Mucosa of stomach (tissue), 1 donor: ENCODE data around the gene FTH1.
A peak's percentile ranks its signal among the peaks of the same experiment; 100 is the strongest.

ENCODE experiments used
- H3K27me3 ChIP-seq: one replicate; pipeline ENCODE4 v1.7.0; 2013; ENCODE audit warnings: mild to moderate bottlenecking, low read length; ENCODE audit not compliant: control insufficient read depth, insufficient read depth
- H3K36me3 ChIP-seq: one replicate; pipeline ENCODE4 v1.7.0; 2013; ENCODE audit warnings: low read length; ENCODE audit not compliant: control insufficient read depth, insufficient read depth
- H3K4me1 ChIP-seq: one replicate; pipeline ENCODE4 v1.7.0; 2013; ENCODE audit warnings: mild to moderate bottlenecking, low read length; ENCODE audit not compliant: control insufficient read depth, insufficient read depth
- H3K4me3 ChIP-seq: one replicate; pipeline ENCODE4 v1.7.0; 2013; ENCODE audit warnings: low read length
- H3K9ac ChIP-seq: one replicate; pipeline ENCODE4 v1.7.0; 2013; ENCODE audit warnings: mild to moderate bottlenecking, low read length, moderate library complexity
- H3K9me3 ChIP-seq: one replicate; pipeline ENCODE4 v1.7.0; 2013; ENCODE audit warnings: mild to moderate bottlenecking, low read length, moderate library complexity; ENCODE audit not compliant: control insufficient read depth
- donor health status: Pancreatic carcinoma.

Gene FTH1

DNA sequence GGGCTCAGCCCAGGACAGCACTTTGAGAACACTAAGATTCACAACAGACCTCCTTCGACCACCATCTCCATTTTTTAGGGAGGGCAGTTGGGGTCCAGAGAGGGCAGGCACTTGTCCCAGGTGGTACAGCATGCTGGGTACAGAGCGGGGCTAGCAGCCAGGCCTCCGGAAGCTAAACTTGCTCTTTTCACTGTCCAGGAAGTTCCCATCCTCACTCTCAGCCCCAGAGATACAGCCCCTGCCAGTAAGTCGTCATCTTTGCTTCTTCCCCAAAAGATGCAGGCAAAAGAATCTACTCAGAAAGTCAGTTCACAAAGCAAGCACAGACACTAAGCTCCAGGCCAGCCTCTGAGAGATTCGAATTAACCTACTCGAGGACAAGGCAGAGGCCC lies 43.4 kb downstream of the FTH1 start:
- Histone ChIP-seq H3K36me3 (no peaks in the 10 kb centered on the region), H3K27me3 (peaks cover 13% of the 10 kb centered on the region), H3K9me3 (no peaks in the 10 kb centered on the region), H3K4me3 (no peak overlapping the region), H3K4me1 (peaks cover 6% of the 10 kb centered on the region), H3K9ac (peak overlapping the region; percentile 17)

DNA sequence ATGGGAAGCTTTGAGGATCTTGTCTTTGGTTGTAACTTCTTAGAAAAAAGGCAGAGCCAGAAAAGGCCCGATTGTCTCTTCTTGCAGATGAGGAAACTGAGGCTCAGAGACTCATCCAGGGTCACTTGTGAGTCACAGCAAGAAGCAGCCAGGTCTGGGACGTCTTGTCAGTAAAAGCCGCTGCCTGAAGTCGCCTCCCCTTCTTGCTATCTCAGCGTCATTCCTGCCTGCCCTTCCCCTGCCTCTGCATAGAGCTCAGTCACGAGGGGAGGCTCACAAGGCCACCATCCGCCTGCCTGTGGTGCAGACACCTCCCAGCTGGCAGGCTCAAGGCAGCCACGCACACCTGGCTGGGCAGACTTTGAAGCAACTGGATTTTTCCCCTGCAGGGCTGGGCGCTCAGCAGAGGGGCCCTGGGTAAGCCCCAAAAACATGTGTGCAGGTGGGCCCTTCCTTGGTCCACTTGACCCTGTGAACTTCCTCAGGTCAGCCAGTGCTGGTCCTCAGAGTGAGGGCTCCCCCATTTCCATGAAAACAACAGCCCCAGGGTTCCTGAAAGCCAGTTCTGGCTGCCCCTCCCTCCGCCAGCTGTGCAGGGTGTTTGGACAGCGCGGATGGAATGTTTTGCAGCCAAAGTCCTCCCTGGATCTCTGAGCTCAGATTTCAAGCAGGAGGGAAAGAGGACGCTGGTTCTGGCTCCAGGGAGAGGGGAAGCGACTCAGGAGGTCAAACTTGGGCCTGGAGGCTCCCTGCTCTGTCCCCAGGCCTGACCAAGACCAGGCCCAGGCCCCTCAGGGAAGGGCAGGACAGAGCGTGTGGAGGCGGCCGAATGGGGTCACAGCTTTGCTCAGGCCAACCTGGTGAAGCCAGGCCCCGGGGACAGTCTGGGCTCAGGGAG lies 44.0 kb downstream of the FTH1 start:
- Histone ChIP-seq H3K36me3 (no peaks in the 10 kb centered on the region), H3K9me3 (no peaks in the 10 kb centered on the region), H3K4me3 (no peak overlapping the region), H3K4me1 (peaks cover 6% of the 10 kb centered on the region), H3K27me3 (peaks cover 18% of the 10 kb centered on the region), H3K9ac (peak overlapping the region; percentile 17)

GRCh38 chr11:61922539-61922938 lies 44.9 kb downstream of the FTH1 start:
- H3K4me1 ChIP-seq = peaks cover 13% of the 10 kb centered on the region
- H3K4me3 ChIP-seq = no peak overlapping the region
- peaks cover 26% of the 10 kb centered on the region for H3K27me3 ChIP-seq
- no peak overlapping the region for H3K9ac ChIP-seq
- H3K9me3 ChIP-seq = no peaks in the 10 kb centered on the region
- no peaks in the 10 kb centered on the region for H3K36me3 ChIP-seq

GRCh38 chr11:61921446-61921845 lies 46.0 kb downstream of the FTH1 start:
- H3K27me3 ChIP-seq = peaks cover 33% of the 10 kb centered on the region
- H3K9ac ChIP-seq = no peak overlapping the region
- H3K4me1 ChIP-seq = peaks cover 13% of the 10 kb centered on the region

GRCh38 chr11:61919705-61920631 lies 47.5 kb downstream of the FTH1 start:
- H3K9me3 ChIP-seq = no peaks in the 10 kb centered on the region
- peaks cover 36% of the 10 kb centered on the region for H3K27me3 ChIP-seq
- no peaks in the 10 kb centered on the region for H3K36me3 ChIP-seq
- H3K9ac ChIP-seq = no peak overlapping the region
- H3K4me3 ChIP-seq = no peak overlapping the region
- H3K4me1 ChIP-seq = peaks cover 13% of the 10 kb centered on the region

More at GRCh38 chr11:61921446-61921845, 46.0 kb downstream of the FTH1 start:
- Histone ChIP-seq H3K4me3 (no peak overlapping the region), H3K9me3 (no peaks in the 10 kb centered on the region), H3K36me3 (no peaks in the 10 kb centered on the region)

GRCh38 chr11:61918938-61919704 lies 48.3 kb downstream of the FTH1 start:
- Histone ChIP-seq H3K4me3 (no peak overlapping the region), H3K9me3 (no peaks in the 10 kb centered on the region), H3K9ac (no peak overlapping the region), H3K4me1 (peaks cover 13% of the 10 kb centered on the region), H3K27me3 (peaks cover 36% of the 10 kb centered on the region), H3K36me3 (no peaks in the 10 kb centered on the region)

DNA sequence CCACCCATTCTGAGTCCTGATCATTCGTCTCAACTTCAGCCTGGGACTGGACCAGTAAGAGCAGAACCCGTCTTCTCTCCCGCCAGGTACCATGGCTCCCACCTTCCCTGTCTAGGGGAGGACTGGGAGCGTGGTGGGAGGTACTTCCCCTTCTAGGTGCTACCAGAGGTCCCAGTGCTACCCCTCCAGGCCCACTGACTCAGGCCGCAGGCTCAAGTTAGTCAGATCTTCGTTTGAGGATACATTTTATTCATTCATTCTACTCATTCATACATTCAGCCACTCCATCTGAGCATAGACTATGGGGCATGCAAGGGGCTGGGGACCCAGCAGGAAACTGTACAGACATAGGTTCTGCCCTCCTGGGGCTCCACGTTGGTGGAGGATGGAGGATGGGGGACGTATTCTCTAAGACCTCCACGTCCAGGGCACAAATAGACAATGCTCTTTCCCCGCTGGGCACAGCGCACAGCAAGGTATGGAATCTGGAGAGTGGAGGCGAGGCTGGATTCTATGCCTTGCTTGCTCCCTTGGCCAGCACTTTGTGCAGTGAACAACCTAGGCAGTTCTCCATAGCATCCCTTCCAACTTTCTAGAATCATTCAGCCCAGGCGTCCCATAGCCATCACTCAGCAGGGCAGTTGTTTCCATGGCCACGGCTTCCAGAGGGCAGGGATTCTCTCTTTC lies 49.0 kb downstream of the FTH1 start:
- H3K4me3 ChIP-seq = no peak overlapping the region
- no peak overlapping the region for H3K9ac ChIP-seq
- no peaks in the 10 kb centered on the region for H3K9me3 ChIP-seq
- H3K27me3 ChIP-seq = peaks cover 36% of the 10 kb centered on the region
- H3K4me1 ChIP-seq = peaks cover 11% of the 10 kb centered on the region
- H3K36me3 ChIP-seq = no peaks in the 10 kb centered on the region

- Histone ChIP-seq H3K4me3 (no peak within 1 kb of the TSS), H3K9me3 (no peaks in the 10 kb centered on the region), H3K9ac (peak within 1 kb of the TSS; percentile 28), H3K27me3 (peaks cover 36% of the 10 kb centered on the region), H3K36me3 (no peaks in the 10 kb centered on the region), H3K4me1 (peaks cover 8% of the 10 kb centered on the region)
Measured at GRCh38 chr11:61917334-61918109, 49.9 kb downstream of the FTH1 start, which contains the start of gene RAB3IL1. Gene RAB3IL1 (minus strand): TSS chr11:61917566. CDS start chr11:61917367, 199 bp downstream.

GRCh38 chr11:61916737-61917333 lies 50.6 kb downstream of the FTH1 start:
- Histone ChIP-seq H3K27me3 (peaks cover 36% of the 10 kb centered on the region), H3K9ac (no peak overlapping the region), H3K4me3 (no peak overlapping the region), H3K9me3 (no peaks in the 10 kb centered on the region), H3K36me3 (no peaks in the 10 kb centered on the region), H3K4me1 (peaks cover 8% of the 10 kb centered on the region)

DNA sequence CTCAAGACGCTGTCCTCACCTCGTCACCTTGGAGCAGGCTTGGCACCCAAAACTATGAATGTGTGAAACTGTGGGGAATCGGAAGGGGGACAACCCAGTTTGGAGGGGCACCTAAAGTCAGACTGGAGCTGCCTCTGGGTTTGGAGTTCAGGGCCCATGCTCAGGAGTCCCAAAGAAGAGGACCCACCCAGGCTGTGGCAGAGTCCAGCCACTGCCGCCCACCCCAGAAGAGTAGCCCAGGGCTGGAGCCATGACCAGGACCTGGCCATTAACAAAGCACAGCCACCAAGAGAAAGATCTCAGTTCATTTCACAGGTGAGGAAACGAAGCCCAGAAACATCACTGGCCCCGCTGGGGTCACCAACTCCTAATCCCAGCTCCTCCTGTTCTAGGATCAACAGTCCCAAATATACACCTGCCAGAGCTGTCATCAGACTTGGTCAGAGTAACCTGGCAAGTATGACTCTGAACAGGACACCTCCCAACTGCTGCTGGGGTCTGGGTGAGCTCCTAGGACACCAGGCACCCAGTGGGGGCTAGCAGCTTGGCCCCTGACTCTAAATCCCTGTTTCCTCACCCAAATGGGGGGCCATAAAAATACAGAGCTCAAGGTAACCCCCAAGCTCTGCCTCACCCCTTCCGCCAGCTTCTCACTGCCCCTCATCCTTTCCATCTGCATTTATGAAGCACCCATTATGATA lies 52.8 kb downstream of the FTH1 start:
- Histone ChIP-seq H3K9ac (no peak overlapping the region), H3K36me3 (no peaks in the 10 kb centered on the region), H3K4me3 (no peak overlapping the region), H3K4me1 (peaks cover 8% of the 10 kb centered on the region), H3K9me3 (no peaks in the 10 kb centered on the region), H3K27me3 (peaks cover 28% of the 10 kb centered on the region)
